HT-29 (cell line): ENCODE data around the gene TPI1. TPM values are rescaled to one million over a fixed set of nuclear protein-coding genes. Genes with fewer than 3 reads are reported as not detected.

ENCODE experiments used
- DNase-seq: peaks from one replicate; pipeline ENCODE4 v3.0.0-alpha.2; 2015; ENCODE audit warnings: low spot score
- total RNA-seq: library from RNA; depleted of rRNA; stranded (reverse); fragments of >200 nt; shearing (Covaris generic); gene quantifications from 2 replicates; pipeline ENCODE4 v1.2.3, GENCODE V29; 2014; rRNA removed

The TPI1 gene
- total RNA-seq, 1 experiment from 2014 or later = 1,358 TPM

DNA sequence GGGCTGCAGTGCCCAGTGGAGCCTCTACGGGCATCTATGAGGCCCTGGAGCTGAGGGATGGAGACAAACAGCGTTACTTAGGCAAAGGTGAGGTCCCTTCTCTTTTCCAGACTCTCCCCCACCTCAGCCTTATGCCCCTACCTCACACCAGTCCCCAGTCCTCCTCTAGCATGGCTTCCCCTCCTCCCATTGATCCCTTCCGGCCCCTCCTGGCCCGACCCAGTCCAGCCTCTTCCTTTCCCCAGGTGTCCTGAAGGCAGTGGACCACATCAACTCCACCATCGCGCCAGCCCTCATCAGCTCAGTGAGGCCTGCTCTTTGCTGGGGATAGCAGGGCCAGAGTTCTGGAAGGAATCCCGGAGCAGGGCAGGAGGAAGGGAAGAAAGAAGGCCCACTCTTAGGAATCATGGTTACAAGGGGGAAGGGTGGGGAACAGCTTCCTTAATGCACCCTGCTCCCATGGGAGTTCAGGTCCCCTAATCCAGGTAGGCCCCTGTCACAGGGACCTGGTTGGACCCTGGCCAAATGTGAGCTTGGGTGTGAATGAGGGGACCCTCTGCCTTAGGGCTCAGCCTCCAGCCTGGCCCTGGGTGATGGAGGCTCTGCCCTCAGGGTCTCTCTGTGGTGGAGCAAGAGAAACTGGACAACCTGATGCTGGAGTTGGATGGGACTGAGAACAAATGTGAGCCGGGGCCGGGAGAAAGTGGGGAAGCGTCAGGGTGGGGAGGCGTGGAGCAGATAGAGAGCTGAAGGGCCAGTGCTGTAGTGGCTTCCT lies 49.3 kb downstream of the TPI1 start:
- DNase-seq = no peak

DNA sequence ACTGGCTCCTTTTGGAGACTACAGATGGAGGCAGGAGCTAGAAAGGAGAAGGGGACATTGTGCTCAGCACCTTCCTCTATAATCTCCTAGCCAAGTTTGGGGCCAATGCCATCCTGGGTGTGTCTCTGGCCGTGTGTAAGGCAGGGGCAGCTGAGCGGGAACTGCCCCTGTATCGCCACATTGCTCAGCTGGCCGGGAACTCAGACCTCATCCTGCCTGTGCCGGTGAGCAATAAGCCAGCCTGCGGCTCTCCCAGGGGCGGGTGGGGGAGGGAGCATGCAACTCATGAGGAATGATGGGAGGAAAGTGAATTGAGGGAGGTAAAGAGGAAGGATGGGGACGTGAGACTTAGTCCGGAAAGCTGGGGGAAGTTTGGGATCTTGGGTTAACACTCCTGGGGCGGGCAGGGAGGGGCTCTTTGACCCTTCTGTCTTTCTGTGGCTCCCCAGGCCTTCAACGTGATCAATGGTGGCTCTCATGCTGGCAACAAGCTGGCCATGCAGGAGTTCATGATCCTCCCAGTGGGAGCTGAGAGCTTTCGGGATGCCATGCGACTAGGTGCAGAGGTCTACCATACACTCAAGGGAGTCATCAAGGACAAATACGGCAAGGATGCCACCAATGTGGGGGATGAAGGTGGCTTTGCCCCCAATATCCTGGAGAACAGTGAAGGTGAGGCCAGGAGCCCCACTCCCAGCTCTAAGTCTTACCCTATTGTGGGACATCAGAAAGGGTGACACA lies 50.3 kb downstream of the TPI1 start:
- no peak for DNase-seq

DNA sequence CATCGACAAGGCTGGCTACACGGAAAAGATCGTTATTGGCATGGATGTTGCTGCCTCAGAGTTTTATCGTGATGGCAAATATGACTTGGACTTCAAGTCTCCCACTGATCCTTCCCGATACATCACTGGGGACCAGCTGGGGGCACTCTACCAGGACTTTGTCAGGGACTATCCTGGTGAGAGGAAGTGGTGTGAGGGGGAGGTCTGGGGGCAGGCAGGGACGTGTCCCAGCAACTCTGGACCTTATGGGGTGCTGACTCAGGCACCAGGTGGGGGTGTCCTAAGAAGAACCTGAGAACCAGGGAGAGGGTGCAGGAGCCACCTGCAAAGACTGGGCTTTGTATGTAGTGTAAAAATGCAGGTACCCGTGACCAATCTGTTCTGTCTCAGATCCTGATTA lies 52.3 kb downstream of the TPI1 start:
- no peak for DNase-seq

Other genes with a start within 250 kb of the TPI1 start
- 0.03 TPM in 1 of 2 replicates, not detected in the other for gene LPAR5, start 231.6 kb upstream of the TPI1 start, total RNA-seq
- gene ACRBP, start 220.1 kb upstream of the TPI1 start, total RNA-seq = 0.31 TPM in 1 of 2 replicates, not detected in the other
- 25.1 and 27.4 TPM in 2 replicates for gene ING4, start 204.4 kb upstream of the TPI1 start, total RNA-seq
- 23.9 and 42.5 TPM in 2 replicates for gene ZNF384, start 178.2 kb upstream of the TPI1 start, total RNA-seq
- gene PIANP, start 166.7 kb upstream of the TPI1 start, total RNA-seq = not detected in 2 replicates
- gene COPS7A, start 143.5 kb upstream of the TPI1 start, total RNA-seq = 103 and 108 TPM in 2 replicates
- gene MLF2, start 114.4 kb upstream of the TPI1 start, total RNA-seq = 383 and 384 TPM in 2 replicates
- 87.6 and 105 TPM in 2 replicates for gene PTMS, start 101.2 kb upstream of the TPI1 start, total RNA-seq
- gene LAG3, start 95.0 kb upstream of the TPI1 start, total RNA-seq = 0.05 and 0.56 TPM in 2 replicates
- gene CD4, start 78.0 kb upstream of the TPI1 start, total RNA-seq = 0.25 and 0.47 TPM in 2 replicates
- not detected in 2 replicates for gene GPR162, start 45.7 kb upstream of the TPI1 start, total RNA-seq
- 2.2 and 2.7 TPM in 2 replicates for gene P3H3, start 39.1 kb upstream of the TPI1 start, total RNA-seq
- 0.97 TPM in 1 of 2 replicates, not detected in the other for gene GNB3, start 26.6 kb upstream of the TPI1 start, total RNA-seq
- 95.5 and 126 TPM in 2 replicates for gene CDCA3, start 16.2 kb upstream of the TPI1 start, total RNA-seq
- 122 and 136 TPM in 2 replicates for gene USP5, start 15.4 kb upstream of the TPI1 start, total RNA-seq
- gene SPSB2, start 5.8 kb downstream of the TPI1 start, total RNA-seq = 20.2 and 21.0 TPM in 2 replicates
- gene LRRC23, start 37.3 kb downstream of the TPI1 start, total RNA-seq = 0.61 and 4.6 TPM in 2 replicates
- gene ENO2, start 47.0 kb downstream of the TPI1 start, total RNA-seq = 7.7 and 9.1 TPM in 2 replicates
- gene ATN1, start 60.4 kb downstream of the TPI1 start, total RNA-seq = 22.0 and 36.9 TPM in 2 replicates
- not detected in 2 replicates for gene RNU7-1, start 76.3 kb downstream of the TPI1 start, total RNA-seq
- gene C12orf57, start 76.5 kb downstream of the TPI1 start, total RNA-seq = 102 and 112 TPM in 2 replicates
- gene PTPN6, start 83.8 kb downstream of the TPI1 start, total RNA-seq = 29.2 and 35.2 TPM in 2 replicates
- gene PHB2, start 103.1 kb downstream of the TPI1 start, total RNA-seq = 417 and 420 TPM in 2 replicates
- 59.5 and 64.0 TPM in 2 replicates for gene EMG1, start 103.4 kb downstream of the TPI1 start, total RNA-seq
- gene LPCAT3, start 150.9 kb downstream of the TPI1 start, total RNA-seq = 35.9 and 37.3 TPM in 2 replicates
- gene C1S, start 193.2 kb downstream of the TPI1 start, total RNA-seq = 0.56 and 1.1 TPM in 2 replicates
- gene C1R, start 224.9 kb downstream of the TPI1 start, total RNA-seq = 0.03 and 0.53 TPM in 2 replicates
- gene C1RL, start 241.7 kb downstream of the TPI1 start, total RNA-seq = 38.9 and 39.1 TPM in 2 replicates